Measurements from ENCODE around the gene KLF1. TPM values are rescaled to one million over a fixed set of nuclear protein-coding genes. Genes with fewer than 3 reads are reported as not detected.
"Not testable (repeated sequence)": the region's sequence is repeated elsewhere in the genome, so short reads cannot be mapped to it uniquely, and the experiment has no call there.

Gene KLF1
- total RNA-seq, 1 donor from 2014 or later: not detected

DNA sequence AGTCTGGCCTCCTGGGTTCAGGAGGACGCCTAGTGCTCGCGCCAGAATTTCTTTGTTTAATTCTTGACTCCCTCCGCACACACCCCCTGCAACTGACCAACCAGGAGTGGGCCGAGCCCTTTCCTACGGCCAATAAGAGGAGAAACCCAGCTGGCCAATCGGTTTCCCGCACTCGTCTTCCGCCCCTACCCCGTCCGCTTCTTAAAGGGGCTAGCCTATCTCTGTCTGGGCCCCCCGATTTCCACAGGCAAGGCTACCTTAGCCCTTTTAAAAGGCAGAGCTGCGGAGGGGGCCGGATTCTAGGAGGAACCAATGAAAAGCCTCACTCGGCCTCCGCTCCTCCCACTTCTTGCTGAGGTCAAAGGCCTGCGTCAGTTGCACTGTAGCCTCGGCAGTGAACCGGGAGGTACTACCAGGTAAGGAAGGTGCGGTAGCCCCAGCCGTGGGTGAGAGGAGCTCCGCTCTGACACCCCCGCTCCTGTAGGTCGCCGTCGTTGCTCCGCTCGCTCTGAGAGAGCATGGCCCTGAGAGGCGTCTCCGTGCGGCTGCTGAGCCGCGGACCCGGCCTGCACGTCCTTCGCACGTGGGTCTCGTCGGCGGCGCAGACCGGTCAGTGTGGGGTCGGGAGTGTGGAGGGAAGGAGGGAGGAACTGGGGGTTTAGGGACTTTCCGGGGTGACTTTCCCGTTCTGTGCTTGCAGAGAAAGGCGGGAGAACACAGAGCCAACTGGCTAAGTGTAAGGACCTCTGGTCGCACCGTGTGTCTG is 4.0 kb upstream of the KLF1 start, which contains the start of gene GCDH:
Gene GCDH, plus strand, starts transcription at position 374 of the 766 bp plus-strand sequence. Its CDS starts 145 bp downstream, at position 519.
- DNase-seq (ENCODE audit: low read depth in 2 of 2): peak; percentile 99

DNA sequence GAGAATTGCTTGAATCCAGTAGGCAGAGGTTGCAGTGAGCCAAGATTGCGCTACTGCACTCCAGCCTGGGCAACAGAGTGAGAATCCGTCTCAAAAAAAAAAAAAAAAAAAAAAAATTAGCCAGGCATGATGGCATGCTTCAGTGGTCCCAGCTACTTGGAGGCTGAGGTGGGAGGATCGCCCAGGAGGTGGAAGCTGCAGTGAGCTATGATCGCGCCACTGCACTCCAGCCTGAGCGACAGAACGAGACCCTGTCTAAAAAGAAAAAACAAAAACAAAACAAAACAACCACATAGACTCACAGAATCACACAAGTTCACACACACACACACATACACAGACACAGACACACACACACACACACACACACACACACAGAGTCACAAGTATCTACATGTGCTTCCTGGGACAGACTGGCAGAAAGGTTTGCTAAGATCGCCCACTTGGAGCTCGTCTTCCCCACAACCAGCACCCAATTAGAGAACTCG is 3.3 kb upstream of the KLF1 start:
- DNase-seq (ENCODE audit: low read depth in 2 of 2): not testable (repeated sequence)

GRCh38 chr19:12888006-12888603 is 1.1 kb upstream of the KLF1 start:
- no peak for DNase-seq (ENCODE audit: low read depth in 2 of 2)

DNA sequence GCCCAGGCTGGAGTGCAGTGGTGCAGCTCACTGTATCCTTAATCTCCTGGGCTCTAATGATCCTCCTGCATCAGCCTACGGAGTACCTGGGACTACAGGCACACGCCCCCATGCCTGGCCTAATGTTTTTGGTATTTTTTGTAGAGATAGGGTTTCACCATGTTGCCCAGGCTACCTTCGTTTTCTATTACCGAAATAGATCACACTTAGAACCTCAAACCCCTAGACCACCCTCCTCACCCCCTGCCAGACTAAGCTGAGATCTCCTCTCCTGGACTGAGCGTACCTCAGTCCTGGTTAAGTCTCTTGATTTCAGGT is 391 bp downstream of the KLF1 start:
- no peak for DNase-seq (ENCODE audit: low read depth in 2 of 2)

GRCh38 chr19:12885749-12886650 is 1.0 kb downstream of the KLF1 start:
- no peak for DNase-seq (ENCODE audit: low read depth in 2 of 2)

GRCh38 chr19:12884926-12885748 is 1.9 kb downstream of the KLF1 start:
- DNase-seq (ENCODE audit: low read depth in 2 of 2): peak; percentile 47 to 67

GRCh38 chr19:12884627-12884925 is 2.4 kb downstream of the KLF1 start:
- no peak for DNase-seq (ENCODE audit: low read depth in 2 of 2)

DNA sequence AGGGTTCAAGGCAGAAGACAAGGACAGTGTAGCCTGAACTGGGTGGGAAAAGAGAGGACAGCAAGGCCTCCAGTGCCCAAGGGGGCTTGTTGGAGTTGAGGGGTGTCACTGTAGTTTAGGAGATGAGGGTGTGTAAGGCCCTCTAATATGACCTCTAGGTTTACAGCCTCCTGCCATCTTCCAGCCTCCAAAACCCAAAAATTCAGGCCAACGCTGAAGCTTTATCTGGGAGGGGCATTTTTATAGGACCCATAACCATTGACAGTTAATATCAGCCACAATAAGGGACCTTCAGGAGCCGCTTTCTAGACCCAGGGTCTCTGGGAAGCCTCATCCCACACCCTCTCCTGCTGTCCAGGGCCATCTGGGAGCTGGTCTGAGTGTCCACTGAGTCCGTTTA is 2.8 kb downstream of the KLF1 start:
- no peak for DNase-seq (ENCODE audit: low read depth in 2 of 2)

DNA sequence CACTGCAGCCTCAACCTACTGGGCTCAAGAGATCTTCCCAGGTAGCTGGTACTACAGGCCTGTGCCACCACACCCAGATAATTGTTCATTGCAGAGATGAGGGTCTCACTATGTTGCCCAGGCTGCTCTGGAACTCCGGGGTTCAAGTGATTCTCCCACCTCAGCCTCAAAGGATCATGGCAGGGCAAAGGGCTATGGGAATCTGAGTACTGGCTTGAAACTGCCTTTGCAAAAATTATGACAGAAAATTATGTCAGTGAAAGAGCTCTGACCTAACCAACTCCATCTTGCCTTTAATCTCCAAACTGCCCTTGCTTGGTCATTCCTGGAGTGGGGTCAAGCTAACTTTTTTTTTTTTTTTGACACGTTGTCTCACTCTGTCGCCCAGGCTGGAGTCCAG is 4.4 kb downstream of the KLF1 start:
- no peak for DNase-seq (ENCODE audit: low read depth in 2 of 2)

DNA sequence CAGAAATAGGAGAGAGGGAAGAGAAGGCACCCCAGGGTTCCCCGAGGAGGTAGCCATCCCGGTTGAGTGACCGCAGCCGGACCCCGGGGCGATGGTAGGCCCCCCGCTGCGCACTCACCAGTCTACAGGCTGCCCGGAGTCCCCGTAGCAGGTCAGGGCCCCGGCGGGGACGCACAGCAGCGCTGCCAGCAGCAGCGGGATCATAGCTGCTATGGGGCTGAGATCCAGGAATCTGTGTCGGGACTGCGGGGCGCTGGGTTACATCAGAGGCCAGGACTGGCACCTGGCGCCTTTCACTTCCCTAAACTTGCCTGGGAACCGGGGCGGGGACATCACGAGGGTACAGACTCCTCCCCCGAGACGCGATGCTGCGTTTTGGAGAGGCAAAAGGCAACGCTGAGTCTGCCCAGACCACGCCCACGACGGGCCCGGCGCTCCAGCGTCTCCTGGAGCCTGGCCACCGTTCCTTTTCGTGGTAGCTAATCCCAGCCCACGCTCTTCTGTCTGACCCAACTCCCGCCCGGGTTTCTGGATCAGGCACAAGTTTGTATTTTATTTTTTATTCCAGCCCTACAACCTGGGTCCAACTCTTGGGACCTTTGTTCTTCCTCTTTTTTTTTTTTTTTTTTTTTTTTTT is 5.7 kb downstream of the KLF1 start, which contains the start of gene DNASE2:
Gene DNASE2, minus strand, starts transcription at position 278 of the 637 bp plus-strand sequence. Its CDS starts 74 bp downstream, at position 204.
- peak; percentile 70 to 78 for DNase-seq (ENCODE audit: low read depth in 2 of 2)

DNA sequence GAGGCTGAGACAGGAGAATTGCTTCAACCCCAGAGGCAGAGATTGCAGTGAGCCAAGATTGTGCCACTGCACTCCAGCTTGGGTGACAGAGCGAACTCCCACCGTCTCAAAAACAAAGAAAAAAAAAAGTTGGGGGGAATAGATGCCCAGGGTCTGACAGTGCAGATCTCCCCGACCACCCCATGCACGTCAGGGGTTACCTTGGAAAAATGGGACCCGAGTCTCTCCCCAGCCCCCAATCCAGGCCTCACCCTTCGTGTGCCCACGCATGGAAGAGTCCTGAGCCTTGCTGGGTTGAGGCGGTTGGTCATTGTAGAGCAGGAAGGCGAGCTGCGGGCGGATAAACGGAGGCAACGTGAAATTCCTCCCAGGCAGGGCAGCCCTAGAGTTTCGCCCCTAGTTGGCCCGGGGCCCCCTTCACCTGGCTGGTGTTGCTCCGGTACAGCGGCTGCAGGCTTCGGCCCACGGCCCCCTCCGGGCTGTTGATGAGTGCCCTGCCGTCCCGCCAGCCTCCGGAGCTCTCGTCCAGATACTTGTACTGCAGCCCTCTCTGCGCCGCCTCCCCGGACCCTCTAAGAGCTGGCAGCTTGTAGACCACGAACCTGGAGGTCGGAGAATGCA is 6.3 kb downstream of the KLF1 start:
- DNase-seq (ENCODE audit: low read depth in 2 of 2): peak; percentile 15 to 36

DNA sequence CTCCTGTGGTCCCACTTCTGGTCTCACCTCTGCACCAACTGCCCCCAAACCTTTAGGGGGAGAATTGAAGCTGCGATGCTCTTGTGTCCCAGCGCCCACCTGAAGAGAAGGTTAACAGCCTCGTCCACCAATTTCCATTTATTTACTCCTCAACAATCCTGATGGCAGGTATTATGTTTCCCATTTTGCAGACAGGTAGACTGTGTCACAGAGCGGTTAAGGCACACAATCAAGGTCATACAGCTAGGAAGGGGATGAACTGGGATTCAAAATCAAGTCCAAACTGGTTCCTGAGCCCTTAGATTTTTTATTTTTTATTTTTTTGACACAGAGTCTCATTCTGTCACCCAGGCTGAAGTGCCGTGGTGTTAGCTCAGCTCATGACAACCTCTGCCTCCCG is 11.9 kb downstream of the KLF1 start:
- no peak for DNase-seq (ENCODE audit: low read depth in 2 of 2)

- no peak for DNase-seq (ENCODE audit: low read depth in 2 of 2)
Measured at GRCh38 chr19:12873891-12874745, 12.9 kb downstream of the KLF1 start.

DNA sequence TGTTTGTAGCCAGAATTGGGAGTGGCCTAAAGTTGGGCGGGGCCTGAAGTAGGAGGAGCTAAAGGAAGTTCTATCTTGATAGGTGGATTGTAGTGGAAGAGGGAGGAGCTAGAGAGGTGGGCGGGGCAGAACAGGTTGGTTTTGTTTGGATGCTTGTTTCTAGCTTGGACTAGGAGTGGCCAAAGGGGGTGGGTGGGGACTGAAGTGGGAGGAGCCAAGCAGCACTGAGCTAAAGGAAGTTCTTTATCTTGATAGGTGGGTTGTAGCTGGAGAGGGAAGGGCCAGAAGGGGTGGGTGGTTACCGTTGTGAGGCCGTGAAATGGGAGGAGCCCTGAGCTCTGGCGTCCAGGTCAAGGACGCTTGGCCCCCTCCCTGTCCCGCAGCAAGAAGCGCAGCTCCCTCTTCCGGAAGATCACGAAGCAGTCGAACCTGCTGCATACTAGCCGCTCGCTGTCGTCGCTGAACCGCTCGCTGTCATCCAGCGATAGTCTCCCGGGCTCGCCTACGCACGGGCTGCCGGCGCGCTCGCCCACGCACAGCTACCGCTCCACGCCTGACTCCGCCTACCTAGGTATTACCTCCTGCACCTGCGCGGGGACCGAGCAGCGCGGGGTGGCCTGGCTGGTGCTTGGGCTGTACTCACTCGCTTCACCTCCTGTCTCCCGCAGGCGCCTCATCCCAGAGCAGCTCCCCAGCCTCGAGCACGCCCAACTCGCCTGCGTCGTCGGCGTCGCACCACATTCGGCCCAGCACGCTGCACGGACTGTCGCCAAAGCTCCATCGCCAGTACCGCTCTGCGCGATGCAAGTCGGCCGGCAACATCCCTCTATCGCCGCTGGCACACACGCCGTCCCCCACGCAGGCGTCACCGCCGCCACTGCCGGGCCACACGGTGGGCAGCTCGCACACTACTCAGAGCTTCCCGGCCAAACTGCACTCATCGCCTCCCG is 13.8 kb downstream of the KLF1 start:
- peak; percentile 78 to 85 for DNase-seq (ENCODE audit: low read depth in 2 of 2)

DNA sequence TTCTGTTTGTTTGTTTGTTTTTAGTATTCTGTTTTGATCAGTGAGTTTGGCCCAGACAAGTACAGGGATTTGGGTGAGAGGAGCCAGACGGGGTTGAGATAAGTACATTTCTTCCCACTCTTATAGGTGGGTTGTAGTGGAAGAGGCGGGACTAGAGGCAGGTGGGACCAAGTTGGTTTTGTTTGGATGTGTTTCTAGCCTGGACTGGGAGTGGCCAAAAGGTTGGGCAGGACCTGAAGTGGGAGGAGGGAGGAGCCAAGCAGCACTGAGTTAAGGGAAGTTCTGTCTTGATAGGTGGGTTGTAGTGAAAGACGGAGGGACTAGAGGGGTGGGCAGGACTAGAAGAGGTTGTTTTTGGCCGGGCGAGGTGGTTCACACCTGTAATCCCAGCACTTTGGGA is 14.7 kb downstream of the KLF1 start:
- no peak for DNase-seq (ENCODE audit: low read depth in 2 of 2)

- DNase-seq (ENCODE audit: low read depth in 2 of 2): no peak
Measured at GRCh38 chr19:12871681-12872080, 15.3 kb downstream of the KLF1 start.

- DNase-seq (ENCODE audit: low read depth in 2 of 2): peak; percentile 28 to 37
Measured at GRCh38 chr19:12868540-12869112, 18.4 kb downstream of the KLF1 start.
